IMR-90 (cell line): ENCODE measurements around the gene RBFOX1.

ENCODE experiments used
- MAFK ChIP-seq: IDR thresholded peaks from 2 replicates; pipeline ENCODE4 v1.6.1; 2012; ENCODE audit warnings: low read depth, low read length, improper control_type of control experiment
- MXI1 ChIP-seq: IDR thresholded peaks from 2 replicates; pipeline ENCODE4 v1.6.1; 2012; ENCODE audit warnings: low read depth, mild to moderate bottlenecking, low read length, moderate library complexity, borderline replicate concordance
- RAD21 ChIP-seq: IDR thresholded peaks from 2 replicates; pipeline ENCODE4 v1.6.1; 2012; ENCODE audit warnings: low read length, improper control_type of control experiment
- RCOR1 ChIP-seq: IDR thresholded peaks from 2 replicates; pipeline ENCODE4 v1.6.1; 2012; ENCODE audit warnings: mild to moderate bottlenecking, low read length, improper control_type of control experiment; ENCODE audit not compliant: insufficient replicate concordance
- TF ChIP-seq, protein P1 (sequence below): conservative IDR thresholded peaks from 2 replicates; pipeline ENCODE4 v1.5.1; 2012; ENCODE audit warnings: mild to moderate bottlenecking, low read depth, low read length, improper control_type of control experiment

DNA sequence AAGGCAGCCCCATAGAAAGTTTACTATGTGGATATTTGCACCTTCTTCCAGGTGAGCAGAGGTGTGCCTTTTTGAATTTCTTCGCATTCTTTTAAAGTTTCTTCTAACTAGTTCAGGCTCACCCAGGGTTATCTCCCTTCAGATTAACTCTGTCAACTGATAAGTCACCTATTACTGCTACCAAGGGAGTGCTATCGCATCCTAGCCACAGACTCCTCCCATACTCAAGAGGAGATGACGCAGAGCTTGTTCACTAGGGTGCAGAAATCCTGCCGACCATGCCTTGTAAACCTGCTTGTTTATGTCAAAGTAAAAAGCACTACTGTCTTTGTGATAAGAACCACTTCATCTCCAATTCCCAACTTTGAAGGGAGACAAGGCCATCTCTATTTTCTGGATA, 390.1 kb downstream of the RBFOX1 start:
- TF ChIP-seq, protein P1, sequence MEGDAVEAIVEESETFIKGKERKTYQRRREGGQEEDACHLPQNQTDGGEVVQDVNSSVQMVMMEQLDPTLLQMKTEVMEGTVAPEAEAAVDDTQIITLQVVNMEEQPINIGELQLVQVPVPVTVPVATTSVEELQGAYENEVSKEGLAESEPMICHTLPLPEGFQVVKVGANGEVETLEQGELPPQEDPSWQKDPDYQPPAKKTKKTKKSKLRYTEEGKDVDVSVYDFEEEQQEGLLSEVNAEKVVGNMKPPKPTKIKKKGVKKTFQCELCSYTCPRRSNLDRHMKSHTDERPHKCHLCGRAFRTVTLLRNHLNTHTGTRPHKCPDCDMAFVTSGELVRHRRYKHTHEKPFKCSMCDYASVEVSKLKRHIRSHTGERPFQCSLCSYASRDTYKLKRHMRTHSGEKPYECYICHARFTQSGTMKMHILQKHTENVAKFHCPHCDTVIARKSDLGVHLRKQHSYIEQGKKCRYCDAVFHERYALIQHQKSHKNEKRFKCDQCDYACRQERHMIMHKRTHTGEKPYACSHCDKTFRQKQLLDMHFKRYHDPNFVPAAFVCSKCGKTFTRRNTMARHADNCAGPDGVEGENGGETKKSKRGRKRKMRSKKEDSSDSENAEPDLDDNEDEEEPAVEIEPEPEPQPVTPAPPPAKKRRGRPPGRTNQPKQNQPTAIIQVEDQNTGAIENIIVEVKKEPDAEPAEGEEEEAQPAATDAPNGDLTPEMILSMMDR: no peak
- no peak for TF ChIP-seq MAFK
- TF ChIP-seq RCOR1: no peak
- no peak for TF ChIP-seq RAD21
- no peak for TF ChIP-seq MXI1
